Left lung (tissue), 10 donors: Measurements from ENCODE around the gene ZYX. TPM values are rescaled to one million over a fixed set of nuclear protein-coding genes. Genes with fewer than 3 reads are reported as not detected.

ENCODE experiments used
- ATAC-seq: fragments of 200-7000 bp; cut with Tn5 transposase; one replicate; pipeline ENCODE4 v1.9.1; 2020; ENCODE audit warnings: moderate library complexity
- DNase-seq, 4 donors: peaks; one replicate each; pipeline ENCODE4 v3.0.0-alpha.2; 2013 to 2020
- H3K27ac ChIP-seq, 2 donors: fragments of 200-600 bp; sonication (generic) in 1 of 2; one replicate each; pipeline versions ENCODE4 v1.5.0 to v1.8.0; 2020 to 2021
- H3K27me3 ChIP-seq, 2 donors: fragments of 200-600 bp; sonication (generic) in 1 of 2; one replicate each; pipeline versions ENCODE4 v1.5.0 to v1.8.0; 2020 to 2021
- H3K36me3 ChIP-seq, 2 donors: fragments of 200-600 bp; sonication (generic) in 1 of 2; one replicate each; pipeline versions ENCODE4 v1.5.0 to v1.8.0; 2020 to 2021
- H3K4me1 ChIP-seq, 2 donors: fragments of 200-600 bp; one replicate each; pipeline ENCODE4 v1.8.0; 2021
- H3K4me3 ChIP-seq, 2 donors: fragments of 200-600 bp; sonication (generic) in 1 of 2; one replicate each; pipeline versions ENCODE4 v1.5.0 to v1.8.0; 2020 to 2021; ENCODE audit warnings: mild to moderate bottlenecking in 1 of 2
- H3K9me3 ChIP-seq, 2 donors: fragments of 200-600 bp; sonication (generic) in 1 of 2; one replicate each; pipeline versions ENCODE4 v1.5.0 to v1.8.0; 2020 to 2021
- intact Hi-C, 2 donors: fragments of 100-400 bp; cut with DNase I; formaldehyde crosslinking; loops; one replicate each; pipeline versions ENCODE4 v1.11.2 to v1.14.2; 2022
- polyA plus RNA-seq, 6 donors: library from polyadenylated mRNA; unstranded; fragments of 120-200 nt; gene quantifications; one replicate each; pipeline ENCODE4 v1.2.1, GENCODE V29; 2013; ENCODE audit not compliant: insufficient read length in 6 of 6
- total RNA-seq, 2 donors: library from RNA; stranded (reverse); fragmentation: NEBNext Ultra II Directional; extraction: Animal tissue kit (Norgen Biotek cat#: 25700); gene quantifications; one replicate each; pipeline ENCODE4 v1.2.1, GENCODE V29; 2021
- TF ChIP-seq, protein P1 (sequence below), 2 donors: fragments of 200-600 bp; sonication (generic) in 1 of 2; IDR thresholded peaks; one replicate each; pipeline versions ENCODE4 v1.5.0 to v1.8.0; 2021; ENCODE audit warnings: antibody characterized with exemption in 2 of 2
- donor health status: DM: no; HTN: yes; CAD: no.
- donor health status: DM: no; HTN: no; CAD: no.

ZYX gene
- total and polyA plus RNA-seq, 8 donors, result 117 to 307 (median 182) TPM

DNA sequence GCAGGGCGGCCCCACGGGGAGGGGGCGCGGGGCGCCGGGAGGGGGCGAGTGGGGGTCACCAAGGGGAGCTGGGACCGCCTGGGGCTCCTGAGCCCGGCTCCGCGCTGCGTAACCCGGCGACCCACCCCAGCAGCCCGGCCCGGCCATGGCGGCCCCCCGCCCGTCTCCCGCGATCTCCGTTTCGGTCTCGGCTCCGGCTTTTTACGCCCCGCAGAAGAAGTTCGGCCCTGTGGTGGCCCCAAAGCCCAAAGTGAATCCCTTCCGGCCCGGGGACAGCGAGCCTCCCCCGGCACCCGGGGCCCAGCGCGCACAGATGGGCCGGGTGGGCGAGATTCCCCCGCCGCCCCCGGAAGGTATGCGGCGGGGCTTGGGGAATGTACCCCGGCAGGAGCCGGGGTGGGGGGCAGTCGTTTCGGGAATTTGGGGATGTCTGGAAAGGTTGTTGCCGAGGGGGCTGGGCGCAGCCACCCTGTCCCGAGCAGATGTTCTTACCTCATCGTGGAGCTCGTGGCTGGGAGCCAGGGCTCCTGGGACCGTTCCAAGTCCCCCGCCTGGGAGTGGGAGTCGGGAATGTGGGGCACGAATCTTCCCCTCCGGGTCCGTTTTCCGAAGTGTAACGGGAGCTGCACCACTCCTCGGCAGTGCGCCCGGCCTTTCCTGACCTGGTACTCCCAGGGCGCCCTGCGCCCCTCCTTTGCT, 431 bp downstream of the ZYX start:
- ATAC-seq (no peak), DNase-seq (peak; percentile 67 to 86 (median 80))
- Histone ChIP-seq H3K4me3 (peak overlapping the region; percentile 92 to 98), H3K4me1 (peaks cover 26 to 77% of the 10 kb centered on the region in 2 donors), H3K9me3 (no peaks in the 10 kb centered on the region), H3K27me3 (no peaks in the 10 kb centered on the region), H3K27ac (peak overlapping the region; percentile 97 to 100), H3K36me3 (peaks cover 0 to 20% of the 10 kb centered on the region in 2 donors)
- TF ChIP-seq, protein P1, sequence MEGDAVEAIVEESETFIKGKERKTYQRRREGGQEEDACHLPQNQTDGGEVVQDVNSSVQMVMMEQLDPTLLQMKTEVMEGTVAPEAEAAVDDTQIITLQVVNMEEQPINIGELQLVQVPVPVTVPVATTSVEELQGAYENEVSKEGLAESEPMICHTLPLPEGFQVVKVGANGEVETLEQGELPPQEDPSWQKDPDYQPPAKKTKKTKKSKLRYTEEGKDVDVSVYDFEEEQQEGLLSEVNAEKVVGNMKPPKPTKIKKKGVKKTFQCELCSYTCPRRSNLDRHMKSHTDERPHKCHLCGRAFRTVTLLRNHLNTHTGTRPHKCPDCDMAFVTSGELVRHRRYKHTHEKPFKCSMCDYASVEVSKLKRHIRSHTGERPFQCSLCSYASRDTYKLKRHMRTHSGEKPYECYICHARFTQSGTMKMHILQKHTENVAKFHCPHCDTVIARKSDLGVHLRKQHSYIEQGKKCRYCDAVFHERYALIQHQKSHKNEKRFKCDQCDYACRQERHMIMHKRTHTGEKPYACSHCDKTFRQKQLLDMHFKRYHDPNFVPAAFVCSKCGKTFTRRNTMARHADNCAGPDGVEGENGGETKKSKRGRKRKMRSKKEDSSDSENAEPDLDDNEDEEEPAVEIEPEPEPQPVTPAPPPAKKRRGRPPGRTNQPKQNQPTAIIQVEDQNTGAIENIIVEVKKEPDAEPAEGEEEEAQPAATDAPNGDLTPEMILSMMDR (IDR thresholded peaks at IDR 0.05), result no peak
- intact Hi-C loops, result no loop called here

DNA sequence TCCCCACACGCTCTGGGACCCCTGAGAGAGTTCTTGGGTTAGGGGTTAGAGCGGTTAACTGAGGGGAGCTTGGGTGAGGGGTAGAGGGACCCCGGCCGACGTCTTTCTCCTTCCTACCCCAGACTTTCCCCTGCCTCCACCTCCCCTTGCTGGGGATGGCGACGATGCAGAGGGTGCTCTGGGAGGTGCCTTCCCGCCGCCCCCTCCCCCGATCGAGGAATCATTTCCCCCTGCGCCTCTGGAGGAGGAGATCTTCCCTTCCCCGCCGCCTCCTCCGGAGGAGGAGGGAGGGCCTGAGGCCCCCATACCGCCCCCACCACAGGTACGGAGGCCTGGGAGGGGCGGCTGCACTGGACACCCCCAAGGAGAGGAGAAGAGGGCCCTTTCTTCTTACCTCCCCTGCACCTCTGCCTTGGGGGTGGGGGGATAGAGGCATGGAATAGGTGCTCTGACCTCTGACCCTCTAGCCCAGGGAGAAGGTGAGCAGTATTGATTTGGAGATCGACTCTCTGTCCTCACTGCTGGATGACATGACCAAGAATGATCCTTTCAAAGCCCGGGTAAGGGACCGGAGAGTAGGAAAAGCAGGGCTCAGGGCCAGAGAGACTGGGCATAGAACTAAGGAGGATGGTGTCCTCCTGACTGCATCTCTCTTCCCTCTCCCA, 1.1 kb downstream of the ZYX start:
- peak overlapping the region; percentile 97 to 100 for H3K27ac ChIP-seq
- intact Hi-C loops, result no loop called here
- peak overlapping the region; percentile 92 to 98 for H3K4me3 ChIP-seq
- no peaks in the 10 kb centered on the region for H3K9me3 ChIP-seq
- TF ChIP-seq, protein P1 (IDR thresholded peaks at IDR 0.05), result no peak
- peaks cover 26 to 78% of the 10 kb centered on the region in 2 donors for H3K4me1 ChIP-seq
- ATAC-seq, result no peak
- no peaks in the 10 kb centered on the region for H3K27me3 ChIP-seq
- DNase-seq, result peak in 2 of 4 donors; percentile 37 to 73
- H3K36me3 ChIP-seq, result peaks cover 0 to 27% of the 10 kb centered on the region in 2 donors

DNA sequence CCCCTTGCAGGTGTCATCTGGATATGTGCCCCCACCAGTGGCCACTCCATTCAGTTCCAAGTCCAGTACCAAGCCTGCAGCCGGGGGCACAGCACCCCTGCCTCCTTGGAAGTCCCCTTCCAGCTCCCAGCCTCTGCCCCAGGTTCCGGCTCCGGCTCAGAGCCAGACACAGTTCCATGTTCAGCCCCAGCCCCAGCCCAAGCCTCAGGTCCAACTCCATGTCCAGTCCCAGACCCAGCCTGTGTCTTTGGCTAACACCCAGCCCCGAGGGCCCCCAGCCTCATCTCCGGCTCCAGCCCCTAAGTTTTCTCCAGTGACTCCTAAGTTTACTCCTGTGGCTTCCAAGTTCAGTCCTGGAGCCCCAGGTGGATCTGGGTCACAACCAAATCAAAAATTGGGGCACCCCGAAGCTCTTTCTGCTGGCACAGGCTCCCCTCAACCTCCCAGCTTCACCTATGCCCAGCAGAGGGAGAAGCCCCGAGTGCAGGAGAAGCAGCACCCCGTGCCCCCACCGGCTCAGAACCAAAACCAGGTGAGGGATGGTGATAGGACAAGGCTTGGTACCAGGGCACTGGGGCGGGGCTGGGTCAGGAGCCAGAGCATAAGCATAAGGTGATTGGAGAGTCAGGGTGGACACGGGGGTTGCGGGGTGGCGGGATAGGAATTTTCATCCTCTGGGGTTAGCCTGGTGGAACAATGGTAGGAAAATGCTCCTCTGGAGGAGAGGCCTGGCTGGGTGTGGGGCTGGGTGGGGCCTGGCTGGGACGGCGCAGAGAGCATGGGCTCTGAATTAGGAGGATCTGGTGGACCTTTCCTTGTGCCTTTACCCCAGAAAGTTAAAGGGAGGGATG, 1.9 kb downstream of the ZYX start:
- no peaks in the 10 kb centered on the region for H3K9me3 ChIP-seq
- no peaks in the 10 kb centered on the region for H3K27me3 ChIP-seq
- peak overlapping the region; percentile 92 to 98 for H3K4me3 ChIP-seq
- DNase-seq (peak in 1 of 4 donors; percentile 81), ATAC-seq (no peak)
- H3K36me3 ChIP-seq, result peaks cover 0 to 35% of the 10 kb centered on the region in 2 donors
- TF ChIP-seq, protein P1 (IDR thresholded peaks at IDR 0.05), result no peak
- H3K4me1 ChIP-seq, result peaks cover 26 to 79% of the 10 kb centered on the region in 2 donors
- peak overlapping the region; percentile 97 to 100 for H3K27ac ChIP-seq
- intact Hi-C loops, result no loop called here

DNA sequence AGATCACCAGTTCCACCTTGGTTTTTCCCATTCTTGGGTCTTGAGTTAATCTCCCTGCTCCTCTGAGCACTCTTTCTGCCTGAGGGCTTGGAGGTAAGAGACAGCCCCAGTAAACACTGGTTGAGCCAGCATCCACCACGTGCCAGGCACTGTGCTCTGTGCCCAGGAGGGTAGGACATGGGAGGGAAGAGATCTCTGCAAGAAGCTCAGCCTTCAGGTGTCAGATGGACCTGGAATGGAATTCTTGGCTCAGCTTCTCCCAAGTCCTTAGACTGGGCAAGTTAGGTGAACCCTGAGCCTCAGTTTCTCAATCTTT, 2.5 kb downstream of the ZYX start:
- H3K27me3 ChIP-seq, result no peaks in the 10 kb centered on the region
- peaks cover 26 to 79% of the 10 kb centered on the region in 2 donors for H3K4me1 ChIP-seq
- H3K4me3 ChIP-seq, result peak overlapping the region; percentile 10 to 98
- DNase-seq, result no peak
- H3K27ac ChIP-seq, result peak overlapping the region; percentile 97 to 100
- TF ChIP-seq, protein P1 (IDR thresholded peaks at IDR 0.05), result no peak
- peaks cover 0 to 40% of the 10 kb centered on the region in 2 donors for H3K36me3 ChIP-seq
- H3K9me3 ChIP-seq, result no peaks in the 10 kb centered on the region
- intact Hi-C loops, result no loop called here
- no peak for ATAC-seq
